Ureter (tissue), 1 donor: ENCODE measurements around the gene LPIN3. TPM values are rescaled to one million over a fixed set of nuclear protein-coding genes. Genes with fewer than 3 reads are reported as not detected.

Experiments
- DNase-seq: peaks from one replicate; pipeline ENCODE4 v3.0.0-alpha.2; 2020; ENCODE audit warnings: low spot score
- total RNA-seq: library from RNA; stranded (reverse); gene quantifications from one replicate; pipeline ENCODE4 v1.2.4, GENCODE V29; 2023
- donor health status: DM: yes; HTN: yes; CAD: no.

LPIN3 gene
- total RNA-seq, 1 donor from 2014 or later, result 30.4 TPM

DNA sequence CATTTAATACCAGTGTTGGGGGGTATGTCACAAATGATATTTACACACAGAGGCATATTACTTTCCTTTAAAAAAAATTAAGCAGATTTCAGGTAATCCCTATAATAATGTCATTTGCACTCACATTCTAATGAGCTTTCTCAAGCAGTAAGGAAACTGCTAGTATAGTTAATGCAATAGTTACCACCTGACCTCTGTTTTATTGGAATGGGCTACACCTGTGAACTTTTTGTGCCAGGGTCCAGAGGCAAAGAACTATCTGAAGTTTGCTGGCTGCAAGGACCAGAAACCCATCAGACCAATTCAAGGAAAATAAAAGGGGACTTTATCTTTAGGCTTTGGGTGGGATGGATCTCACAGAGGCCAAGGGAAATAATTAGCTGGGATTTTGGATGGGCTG lies 20.2 kb upstream of the LPIN3 start:
- no peak for DNase-seq

DNA sequence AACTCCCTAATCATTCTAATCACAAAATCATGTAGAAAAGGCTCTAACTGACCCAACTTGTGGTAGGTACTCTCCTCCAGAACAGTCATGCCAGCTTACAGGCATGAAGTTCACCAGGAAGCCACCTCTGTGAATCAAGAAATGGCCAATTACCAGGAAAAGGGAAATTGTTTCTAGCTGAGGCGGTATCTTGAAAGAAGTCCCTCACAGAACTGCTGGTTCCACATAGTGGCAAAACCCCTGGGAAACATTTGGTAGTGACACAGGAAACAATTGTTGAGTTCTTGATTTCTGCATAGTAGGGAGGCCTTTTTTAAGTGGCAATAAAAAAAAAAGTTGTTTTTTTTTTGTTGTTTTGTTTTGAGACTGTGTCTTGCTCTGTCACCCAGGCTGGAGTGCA lies 19.6 kb upstream of the LPIN3 start:
- DNase-seq, result no peak

DNA sequence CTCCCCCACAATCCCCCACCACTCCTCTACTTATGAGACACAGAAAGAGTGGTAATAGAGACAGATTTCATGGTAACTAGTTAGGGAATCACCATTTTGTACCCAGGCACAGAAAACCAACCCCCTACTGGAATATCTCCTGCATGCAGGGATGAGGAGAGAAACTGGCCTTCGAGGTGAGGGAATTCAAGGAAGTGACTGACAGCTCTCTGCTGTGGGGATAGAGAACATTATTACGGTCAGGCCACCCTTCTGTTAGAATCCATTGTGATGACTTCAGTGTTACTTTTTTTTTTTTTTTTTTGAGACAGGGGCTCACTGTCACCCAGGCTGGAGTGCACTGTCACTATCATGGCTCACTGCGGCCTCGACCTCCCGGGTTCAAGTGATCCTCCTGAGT lies 13.4 kb upstream of the LPIN3 start:
- no peak for DNase-seq

DNA sequence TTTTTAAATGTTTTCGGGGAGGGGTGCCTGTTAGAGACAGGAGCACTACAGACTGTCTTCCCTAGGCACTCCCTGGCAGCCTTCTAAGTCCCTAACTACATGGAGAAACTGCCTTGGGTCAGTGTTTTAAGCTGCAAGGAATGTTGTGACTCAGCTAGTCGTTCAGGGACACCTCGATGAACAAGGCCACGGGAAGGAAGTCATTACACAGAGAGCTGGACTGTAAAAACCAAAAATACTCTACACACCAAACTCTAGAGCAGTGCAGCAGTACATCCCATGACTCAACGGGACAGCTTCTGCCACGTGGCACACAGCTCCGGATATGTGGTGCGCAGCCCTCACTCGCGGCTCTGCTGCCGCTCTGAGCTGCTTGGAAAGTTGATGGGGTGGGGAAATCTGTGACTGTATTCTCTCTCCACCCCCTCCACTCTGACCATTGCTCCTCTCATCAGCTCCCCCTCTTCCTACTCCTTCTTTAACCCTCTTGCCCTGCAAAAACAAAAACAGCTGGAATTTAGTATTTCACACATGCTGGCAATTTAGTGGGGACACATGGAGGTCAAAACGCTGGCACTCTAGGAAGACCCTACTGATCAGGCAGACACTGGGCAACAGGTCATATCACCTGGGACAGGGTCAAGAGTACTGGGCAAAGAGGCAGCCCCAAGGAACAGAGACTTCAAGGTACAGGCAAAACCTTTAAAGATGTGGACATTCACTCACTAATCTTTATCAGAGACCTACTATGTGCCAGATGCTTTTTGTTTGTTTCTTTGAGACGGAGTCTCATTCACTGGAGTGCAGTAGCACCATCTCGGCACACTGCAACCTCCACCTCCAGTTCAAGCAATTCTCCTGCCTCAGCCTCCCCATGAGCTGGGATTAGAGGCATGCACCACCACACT lies 10.9 kb upstream of the LPIN3 start:
- peak; percentile 77 for DNase-seq

- no peak for DNase-seq
Measured at GRCh38 chr20:41330343-41330720, 10.3 kb upstream of the LPIN3 start.

- no peak for DNase-seq
Measured at GRCh38 chr20:41330941-41331340, 9.7 kb upstream of the LPIN3 start.

DNA sequence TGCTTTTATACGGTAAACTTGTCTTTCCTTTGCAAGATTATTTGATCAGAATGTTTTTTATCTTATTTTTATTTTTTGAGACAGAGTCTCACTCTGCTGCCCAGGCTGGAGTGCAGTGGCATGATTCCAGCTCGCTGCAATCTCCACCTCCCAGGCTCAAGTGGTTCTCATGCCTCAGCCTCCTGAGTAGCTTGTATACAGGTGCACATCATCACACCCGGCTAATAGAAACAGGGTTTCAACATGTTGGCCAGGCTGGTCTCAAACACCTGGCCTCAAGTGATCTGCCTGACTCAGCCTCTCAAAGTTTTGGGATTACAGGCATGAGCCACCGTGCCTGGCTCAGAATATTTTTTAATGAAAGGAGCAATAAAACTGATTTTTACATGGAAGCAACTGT lies 8.9 kb upstream of the LPIN3 start:
- no peak for DNase-seq

- DNase-seq, result no peak
Measured at GRCh38 chr20:41334036-41334435, 6.6 kb upstream of the LPIN3 start.

GRCh38 chr20:41334443-41335421 lies 5.9 kb upstream of the LPIN3 start:
- DNase-seq, result no peak

DNA sequence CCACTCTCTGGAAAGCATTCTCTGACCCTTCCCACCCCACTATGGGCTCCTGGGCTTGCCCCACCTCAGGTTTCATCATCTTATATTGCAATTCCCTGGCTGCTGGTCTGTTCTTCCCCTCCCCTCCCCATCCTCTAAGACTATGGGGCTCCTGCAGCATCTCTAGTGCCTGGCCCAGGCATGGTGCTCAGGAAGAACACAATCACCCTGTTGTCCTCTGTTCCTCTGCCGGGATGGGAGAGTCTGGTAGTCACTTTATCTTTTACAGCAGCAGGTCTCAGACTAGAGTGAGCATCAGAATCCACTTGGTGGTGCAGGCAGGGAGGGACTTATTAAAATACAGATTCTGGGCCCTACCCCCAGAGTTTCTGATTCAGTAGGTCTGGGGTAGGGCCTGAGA lies 5.0 kb upstream of the LPIN3 start:
- no peak for DNase-seq

DNA sequence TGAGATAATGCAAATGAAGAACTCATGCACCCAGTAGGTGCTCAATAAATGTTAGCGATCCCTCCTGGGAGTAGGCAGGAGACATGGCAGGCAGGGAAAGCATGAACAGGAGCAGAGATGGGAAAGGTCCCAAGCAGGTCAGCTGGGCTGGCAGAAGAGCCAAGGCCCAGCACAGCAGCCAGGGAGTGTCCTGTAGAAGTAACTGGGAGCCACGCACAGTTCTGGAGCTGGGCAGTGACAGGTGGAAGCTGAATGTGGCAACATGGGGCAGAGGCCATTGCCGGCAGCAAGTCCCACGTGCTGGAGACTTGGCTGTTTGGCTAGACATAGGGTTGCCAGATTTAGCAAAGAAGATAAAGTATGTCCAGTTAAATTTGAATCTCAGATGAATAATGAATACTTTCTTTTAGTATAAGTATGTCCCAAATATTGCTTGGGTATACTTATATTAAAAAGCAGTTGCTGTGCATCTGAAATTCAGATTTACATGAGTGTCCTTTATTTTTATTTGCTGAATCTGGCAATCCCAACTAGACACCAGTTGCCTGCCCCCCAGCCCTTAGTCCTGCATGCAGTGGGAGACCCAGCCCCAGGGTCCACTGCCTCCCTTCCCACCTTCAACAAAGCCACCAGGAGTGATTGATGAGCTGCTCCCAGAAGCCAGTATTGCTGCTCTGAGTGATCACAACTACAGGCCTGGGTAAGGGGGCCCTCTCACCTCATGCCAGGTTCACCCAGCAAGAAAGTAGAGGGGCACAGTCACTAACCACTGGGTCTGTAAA lies 3.7 kb upstream of the LPIN3 start:
- no peak for DNase-seq

GRCh38 chr20:41339957-41340326 lies 679 bp upstream of the LPIN3 start:
- peak; percentile 93 for DNase-seq

DNA sequence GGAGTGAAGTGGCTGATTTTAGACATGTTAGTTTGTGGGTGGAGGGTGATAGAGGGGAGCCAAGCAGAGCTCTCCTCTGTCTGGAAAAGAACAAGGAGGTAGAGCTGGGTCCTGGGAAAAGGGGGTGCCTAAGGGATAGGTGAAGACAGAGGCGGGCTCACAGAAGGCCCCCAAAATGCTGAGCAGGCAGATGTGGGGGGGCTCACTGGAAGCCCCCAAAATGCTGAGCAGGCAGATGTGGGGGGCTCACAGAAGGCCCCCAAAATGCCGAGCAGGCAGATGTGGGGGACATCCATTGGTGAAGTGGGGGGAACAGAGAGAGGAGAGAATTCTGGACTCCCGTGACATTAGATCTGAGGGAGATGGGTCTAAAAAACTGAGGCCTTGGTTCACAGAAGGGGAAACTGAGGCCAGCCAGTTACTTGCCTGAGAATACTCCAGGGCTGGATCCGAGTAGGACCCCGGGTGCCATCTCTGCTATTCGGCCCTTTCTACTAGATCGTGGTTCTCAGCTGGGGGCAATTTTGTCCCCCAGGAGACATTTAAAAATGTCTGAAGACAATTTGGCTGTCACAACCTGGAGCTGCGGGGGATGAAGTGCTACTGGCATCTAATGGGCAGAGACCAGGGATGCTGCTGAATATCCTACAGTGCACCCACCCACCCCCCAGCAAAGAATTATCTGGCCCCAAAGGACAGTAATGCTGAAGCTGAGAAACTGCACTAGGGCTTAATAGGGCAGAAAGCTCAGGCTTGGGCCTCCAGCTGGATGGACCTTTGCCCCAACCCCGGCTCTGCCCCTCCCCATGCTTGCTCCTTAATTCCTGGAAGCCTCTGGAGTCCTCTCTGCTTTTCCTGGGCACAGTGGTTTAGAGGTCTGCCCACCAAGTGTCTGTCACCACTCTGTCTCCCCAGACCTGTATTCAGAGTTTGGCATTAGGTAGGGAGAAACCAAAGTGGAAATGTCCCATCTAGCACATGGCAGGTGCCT lies 2.1 kb downstream of the LPIN3 start:
- DNase-seq, result no peak

DNA sequence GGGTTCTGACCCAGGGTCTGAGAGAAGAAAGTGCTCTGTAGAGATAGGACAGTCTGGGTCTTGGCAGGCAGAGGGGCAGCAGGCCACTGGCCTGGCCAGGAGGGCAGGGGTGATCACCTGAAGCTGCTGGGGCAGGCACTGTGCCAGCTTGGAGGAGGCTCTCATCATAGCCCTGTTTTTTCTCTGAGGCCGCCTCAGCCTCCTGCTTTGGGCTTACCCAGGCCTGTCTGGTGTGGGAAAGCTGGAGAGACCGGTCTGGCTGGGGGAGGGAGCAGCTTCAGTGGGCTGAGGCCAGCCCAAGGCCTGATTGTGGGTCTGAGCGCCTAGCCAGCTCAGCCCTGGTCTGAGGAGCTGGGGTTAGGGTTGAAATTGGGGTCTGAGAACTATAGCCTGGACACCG lies 3.9 kb downstream of the LPIN3 start:
- DNase-seq, result peak; percentile 61

DNA sequence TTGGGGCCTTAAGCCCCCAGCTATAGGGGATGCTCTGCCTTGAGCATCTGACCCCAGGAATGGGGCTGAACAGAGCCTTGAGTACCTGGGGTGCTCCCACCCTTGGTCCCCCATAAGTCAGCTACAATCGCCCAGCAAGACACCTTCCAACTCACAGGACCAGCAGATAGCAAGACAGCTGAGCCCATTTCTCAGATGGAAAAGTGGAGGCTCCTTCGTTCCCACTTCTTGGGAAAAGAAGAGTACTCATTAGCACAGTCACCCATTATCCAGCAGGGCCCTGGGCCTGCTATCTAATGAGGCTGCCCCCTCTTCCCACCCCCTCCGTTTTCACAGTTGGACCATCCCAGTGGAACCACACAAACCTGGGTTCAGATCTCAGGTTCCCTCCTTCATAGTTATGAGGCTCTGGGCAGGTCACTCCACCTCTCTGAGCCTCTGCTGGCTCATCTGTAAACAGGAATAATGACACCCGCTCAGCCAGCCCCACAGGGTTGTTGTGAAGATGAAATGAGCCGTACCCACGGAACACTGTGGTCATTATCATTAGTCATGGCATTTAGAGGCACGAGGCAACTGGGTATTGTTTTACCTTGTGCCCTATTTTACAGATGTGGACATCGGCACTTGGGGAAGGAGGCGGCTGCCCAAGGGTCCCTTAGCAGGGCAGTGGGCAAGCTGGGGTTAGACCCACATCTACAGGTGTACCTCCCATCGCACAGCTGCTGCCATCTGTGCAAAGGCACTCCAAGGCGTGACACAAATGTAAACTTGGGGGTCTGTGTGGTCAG lies 4.5 kb downstream of the LPIN3 start:
- DNase-seq, result no peak

- no peak for DNase-seq
Measured at GRCh38 chr20:41345729-41346067, 5.1 kb downstream of the LPIN3 start.

DNA sequence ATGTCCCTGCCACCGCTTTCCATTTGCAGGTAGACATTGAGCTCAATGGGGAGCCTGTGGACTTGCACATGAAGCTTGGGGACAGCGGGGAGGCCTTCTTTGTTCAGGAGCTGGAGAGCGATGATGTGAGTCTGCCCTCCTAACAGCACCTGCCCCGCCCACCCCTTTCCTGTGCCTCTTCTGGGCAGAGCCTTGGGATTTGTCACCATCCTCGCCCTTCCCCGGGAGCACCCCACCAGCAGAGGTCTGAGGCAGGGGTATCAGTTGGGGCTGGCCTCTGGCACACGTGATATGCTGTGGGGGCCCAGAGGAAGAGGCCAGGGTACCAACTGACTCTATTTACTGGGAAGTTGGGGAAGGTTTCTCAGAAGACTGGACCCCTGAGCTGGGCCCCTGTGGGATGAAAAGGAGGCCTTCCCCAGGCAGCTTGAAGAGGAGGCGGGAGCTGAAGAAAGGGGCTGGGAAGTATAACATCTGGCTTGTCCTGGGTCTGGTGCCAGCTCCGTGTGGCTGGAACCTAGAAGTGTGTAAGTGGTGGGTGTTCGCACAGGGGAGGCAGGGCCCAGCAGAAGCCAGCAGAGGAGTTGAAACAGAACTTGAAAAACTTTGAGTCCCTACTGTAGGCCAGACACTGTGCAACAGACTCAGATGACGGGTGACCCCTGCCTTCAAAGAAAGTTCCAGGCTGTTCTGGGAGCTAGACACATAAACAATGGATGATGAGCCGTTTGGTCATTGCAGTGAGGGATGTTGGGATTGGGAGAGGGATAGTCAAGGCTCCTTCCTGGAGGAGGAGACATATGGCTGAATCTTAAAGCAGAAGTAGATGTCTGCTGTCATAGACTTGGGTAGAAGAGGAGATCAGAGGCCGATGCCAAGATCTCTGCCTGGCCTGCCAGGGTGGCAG lies 7.2 kb downstream of the LPIN3 start:
- no peak for DNase-seq

DNA sequence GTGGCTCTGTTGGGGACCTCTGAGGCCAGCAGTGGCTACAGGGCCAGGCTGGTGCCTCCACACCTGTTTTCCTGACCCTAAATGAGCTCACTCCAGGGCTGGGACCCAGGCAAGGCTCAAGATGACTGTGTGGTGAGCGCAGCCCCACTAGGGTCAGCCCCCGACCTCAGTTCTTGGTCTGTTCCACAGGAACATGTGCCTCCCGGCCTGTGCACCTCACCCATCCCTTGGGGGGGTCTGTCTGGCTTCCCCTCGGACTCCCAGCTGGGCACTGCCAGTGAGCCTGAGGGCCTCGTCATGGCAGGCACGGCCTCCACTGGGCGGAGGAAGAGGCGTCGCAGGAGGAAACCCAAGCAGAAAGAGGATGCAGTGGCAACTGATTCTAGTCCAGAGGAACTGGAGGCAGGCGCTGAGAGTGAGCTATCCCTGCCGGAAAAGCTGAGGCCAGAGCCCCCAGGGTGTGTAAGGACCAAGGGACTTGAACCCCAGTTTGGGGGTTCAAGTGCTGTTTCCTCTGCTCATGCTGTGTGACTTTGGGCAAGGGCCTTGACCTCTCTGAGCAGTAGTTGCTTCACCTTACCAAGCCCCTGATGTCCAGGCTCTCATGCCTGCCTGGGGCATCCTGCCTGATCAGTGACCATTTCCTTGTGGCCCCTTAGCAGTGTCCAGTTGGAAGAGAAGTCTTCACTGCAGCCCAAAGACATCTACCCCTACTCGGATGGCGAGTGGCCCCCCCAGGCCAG lies 8.0 kb downstream of the LPIN3 start:
- no peak for DNase-seq
